Smooth muscle cell of the pulmonary artery (primary cell): ENCODE data around the gene ADAMTS18. TPM values are rescaled to one million over a fixed set of nuclear protein-coding genes. Genes with fewer than 3 reads are reported as not detected.

Experiments
- total RNA-seq: library from RNA; depleted of rRNA; stranded (reverse); fragments of >200 nt; gene quantifications from 2 replicates; pipeline ENCODE4 v1.2.3, GENCODE V29; 2014

ADAMTS18 gene
- total RNA-seq: 1.2 and 23.2 TPM in 2 replicates

GRCh38 chr16:77434530-77435271 is at the start of gene ADAMTS18:
ADAMTS18 (minus strand) TSS chr16:77435034; CDS start chr16:77434695, 339 bp downstream.

Other genes with a start within 250 kb of the ADAMTS18 start
- 9.3 and 9.4 TPM in 2 replicates for gene MON1B, start 243.8 kb downstream of the ADAMTS18 start, total RNA-seq
- gene SYCE1L, start 235.6 kb downstream of the ADAMTS18 start, total RNA-seq: 0.40 TPM in 1 of 2 replicates, not detected in the other